Activated CD4-positive, CD25-positive, alpha-beta regulatory T cell (primary cell): ENCODE measurements around the gene EXOC4.
"Not testable (repeated sequence)": the region's sequence is repeated elsewhere in the genome, so short reads cannot be mapped to it uniquely, and the experiment has no call there.

Experiments used
- DNase-seq, 4 experiments: peaks; one replicate each; lab custom pipeline; 2025; lab: John Stamatoyannopoulos, UW

Gene EXOC4

GRCh38 chr7:133873187-133873586 is 620.3 kb downstream of the EXOC4 start:
- no peak for DNase-seq

- DNase-seq = no peak
Measured at GRCh38 chr7:133873631-133874030, 620.8 kb downstream of the EXOC4 start.

- DNase-seq = no peak
Measured at GRCh38 chr7:133883591-133883990, 630.7 kb downstream of the EXOC4 start.

- DNase-seq = no peak
Measured at GRCh38 chr7:133885213-133885612, 632.3 kb downstream of the EXOC4 start.

- DNase-seq = no peak
Measured at GRCh38 chr7:133886086-133886485, 633.2 kb downstream of the EXOC4 start.

- DNase-seq = no peak
Measured at GRCh38 chr7:133886797-133887196, 633.9 kb downstream of the EXOC4 start.

GRCh38 chr7:133887459-133887858 is 634.6 kb downstream of the EXOC4 start:
- DNase-seq = no peak

- DNase-seq = no peak
Measured at GRCh38 chr7:133888061-133888930, 635.4 kb downstream of the EXOC4 start.

GRCh38 chr7:133904776-133905175 is 651.9 kb downstream of the EXOC4 start:
- DNase-seq = no peak

GRCh38 chr7:133906553-133906952 is 653.7 kb downstream of the EXOC4 start:
- DNase-seq = not testable (repeated sequence)

- no peak for DNase-seq
Measured at GRCh38 chr7:133910761-133911160, 657.9 kb downstream of the EXOC4 start.

- no peak for DNase-seq
Measured at GRCh38 chr7:133911724-133912123, 658.8 kb downstream of the EXOC4 start.

GRCh38 chr7:133912916-133913697 is 660.2 kb downstream of the EXOC4 start:
- no peak for DNase-seq

GRCh38 chr7:133916621-133917020 is 663.7 kb downstream of the EXOC4 start:
- DNase-seq = no peak

GRCh38 chr7:133919810-133920209 is 666.9 kb downstream of the EXOC4 start:
- DNase-seq = no peak

- no peak for DNase-seq
Measured at GRCh38 chr7:133921635-133922182, 668.8 kb downstream of the EXOC4 start.

GRCh38 chr7:133923974-133924373 is 671.1 kb downstream of the EXOC4 start:
- no peak for DNase-seq

GRCh38 chr7:133931053-133931452 is 678.2 kb downstream of the EXOC4 start:
- DNase-seq = no peak

GRCh38 chr7:133932591-133932990 is 679.7 kb downstream of the EXOC4 start:
- DNase-seq = no peak

- no peak for DNase-seq
Measured at GRCh38 chr7:133934262-133934976, 681.5 kb downstream of the EXOC4 start.

- no peak for DNase-seq
Measured at GRCh38 chr7:133934977-133935330, 682.1 kb downstream of the EXOC4 start.

- DNase-seq = no peak
Measured at GRCh38 chr7:133936074-133936473, 683.2 kb downstream of the EXOC4 start.
